C4-2B (cell line): ENCODE measurements around the gene NLGN3.

Experiments used
- CTCF ChIP-seq: fragments of 450-650 bp; conservative IDR thresholded peaks from 2 replicates; pipeline ENCODE4 v1.5.1; 2017; ENCODE audit warnings: mild to moderate bottlenecking
- ZFX ChIP-seq: fragments of 450-650 bp; IDR thresholded peaks from 2 replicates; pipeline ENCODE4 v1.6.1; 2017

- TF ChIP-seq CTCF (no peak), ZFX (no peak)
Measured at GRCh38 chrX:71160475-71160874, 15.8 kb downstream of the NLGN3 start.
